Cardiac muscle cell (in vitro differentiated cells and primary cell): ENCODE data around the gene MICAL2. TPM values are rescaled to one million over a fixed set of nuclear protein-coding genes. Genes with fewer than 3 reads are reported as not detected.

Experiments used
- DNase-seq, 2 donors: peaks; one replicate each; pipeline versions ENCODE4 v3.0.0 to v3.0.0-alpha.2; 2010 to 2017; ENCODE audit warnings: low read depth in 1 of 2, low spot score in 1 of 2
- H3K27ac ChIP-seq: fragments of 200-600 bp; sonication (generic); 2 replicates; pipeline ENCODE4 v1.5.1; 2016
- H3K27me3 ChIP-seq: fragments of 200-600 bp; sonication (generic); 2 replicates; pipeline ENCODE4 v1.6.0; 2016; ENCODE audit warnings: control low read depth
- H3K36me3 ChIP-seq: fragments of 200-600 bp; sonication (generic); 2 replicates; pipeline ENCODE4 v1.5.1; 2016; ENCODE audit warnings: control low read depth
- H3K4me1 ChIP-seq: fragments of 200-600 bp; sonication (generic); 2 replicates; pipeline ENCODE4 v1.8.1; 2017; ENCODE audit warnings: low read depth, mild to moderate bottlenecking, mixed run types
- H3K4me3 ChIP-seq: fragments of 200-600 bp; sonication (generic); 2 replicates; pipeline ENCODE4 v1.5.1; 2016; ENCODE audit warnings: mild to moderate bottlenecking
- H3K9me3 ChIP-seq: fragments of 200-600 bp; sonication (generic); 2 replicates; pipeline ENCODE4 v1.5.1; 2017; ENCODE audit warnings: low read depth, mild to moderate bottlenecking, control low read depth
- CTCF ChIP-seq: IDR thresholded peaks from 2 replicates; pipeline ENCODE4 v1.5.1; 2012; ENCODE audit warnings: low read depth, mild to moderate bottlenecking, low read length
- polyA plus RNA-seq: library from polyadenylated mRNA; unstranded; fragments of >200 nt; fragmentation: Nextera tagmentation; extraction: Ambion mirVana; gene quantifications from 2 replicates; pipeline ENCODE4 v1.2.1, GENCODE V29; 2016
- total RNA-seq: library from RNA; depleted of rRNA; stranded (reverse); fragments of >200 nt; gene quantifications from 2 replicates; pipeline ENCODE4 v1.2.3, GENCODE V29; 2016

MICAL2 gene
- total and polyA plus RNA-seq, 2 experiments from 2014 or later: 153 to 178 TPM

- DNase-seq: no peak
- no peak overlapping the region for H3K27ac ChIP-seq
- H3K4me3 ChIP-seq: no peak overlapping the region
- H3K27me3 ChIP-seq: no peaks in the 10 kb centered on the region
- no peak for TF ChIP-seq CTCF
- no peaks in the 10 kb centered on the region for H3K9me3 ChIP-seq
- peaks cover 75% of the 10 kb centered on the region for H3K36me3 ChIP-seq
- H3K4me1 ChIP-seq: no peaks in the 10 kb centered on the region
Observed at GRCh38 chr11:12225046-12225739, 114.8 kb downstream of the MICAL2 start.

GRCh38 chr11:12226093-12226492, 115.7 kb downstream of the MICAL2 start:
- Histone ChIP-seq H3K9me3 (no peaks in the 10 kb centered on the region), H3K27ac (no peak overlapping the region), H3K36me3 (peaks cover 75% of the 10 kb centered on the region), H3K27me3 (no peaks in the 10 kb centered on the region), H3K4me3 (no peak overlapping the region), H3K4me1 (no peaks in the 10 kb centered on the region)
- DNase-seq: no peak
- TF ChIP-seq CTCF: no peak

GRCh38 chr11:12229450-12230229, 119.2 kb downstream of the MICAL2 start:
- Histone ChIP-seq H3K4me1 (no peaks in the 10 kb centered on the region), H3K36me3 (peaks cover 66% of the 10 kb centered on the region), H3K4me3 (no peak overlapping the region), H3K27me3 (no peaks in the 10 kb centered on the region), H3K9me3 (no peaks in the 10 kb centered on the region), H3K27ac (peak overlapping the region; percentile 34)
- no peak for DNase-seq
- no peak for TF ChIP-seq CTCF

GRCh38 chr11:12232160-12232559, 121.8 kb downstream of the MICAL2 start:
- Histone ChIP-seq H3K36me3 (peaks cover 49% of the 10 kb centered on the region), H3K4me1 (peaks cover 2% of the 10 kb centered on the region), H3K4me3 (no peak overlapping the region), H3K9me3 (no peaks in the 10 kb centered on the region), H3K27me3 (no peaks in the 10 kb centered on the region), H3K27ac (no peak overlapping the region)
- TF ChIP-seq CTCF: no peak
- no peak for DNase-seq

GRCh38 chr11:12232817-12233601, 122.6 kb downstream of the MICAL2 start:
- H3K27ac ChIP-seq: no peak overlapping the region
- peaks cover 8% of the 10 kb centered on the region for H3K4me1 ChIP-seq
- TF ChIP-seq CTCF: no peak
- no peaks in the 10 kb centered on the region for H3K9me3 ChIP-seq
- H3K4me3 ChIP-seq: no peak overlapping the region
- peaks cover 47% of the 10 kb centered on the region for H3K36me3 ChIP-seq
- DNase-seq: peak in 1 of 2 donors; percentile 90
- no peaks in the 10 kb centered on the region for H3K27me3 ChIP-seq
